ENCODE results near the gene CABP4.
"Not testable (repeated sequence)": the region's sequence is repeated elsewhere in the genome, so short reads cannot be mapped to it uniquely, and the experiment has no call there.

CABP4 gene

DNA sequence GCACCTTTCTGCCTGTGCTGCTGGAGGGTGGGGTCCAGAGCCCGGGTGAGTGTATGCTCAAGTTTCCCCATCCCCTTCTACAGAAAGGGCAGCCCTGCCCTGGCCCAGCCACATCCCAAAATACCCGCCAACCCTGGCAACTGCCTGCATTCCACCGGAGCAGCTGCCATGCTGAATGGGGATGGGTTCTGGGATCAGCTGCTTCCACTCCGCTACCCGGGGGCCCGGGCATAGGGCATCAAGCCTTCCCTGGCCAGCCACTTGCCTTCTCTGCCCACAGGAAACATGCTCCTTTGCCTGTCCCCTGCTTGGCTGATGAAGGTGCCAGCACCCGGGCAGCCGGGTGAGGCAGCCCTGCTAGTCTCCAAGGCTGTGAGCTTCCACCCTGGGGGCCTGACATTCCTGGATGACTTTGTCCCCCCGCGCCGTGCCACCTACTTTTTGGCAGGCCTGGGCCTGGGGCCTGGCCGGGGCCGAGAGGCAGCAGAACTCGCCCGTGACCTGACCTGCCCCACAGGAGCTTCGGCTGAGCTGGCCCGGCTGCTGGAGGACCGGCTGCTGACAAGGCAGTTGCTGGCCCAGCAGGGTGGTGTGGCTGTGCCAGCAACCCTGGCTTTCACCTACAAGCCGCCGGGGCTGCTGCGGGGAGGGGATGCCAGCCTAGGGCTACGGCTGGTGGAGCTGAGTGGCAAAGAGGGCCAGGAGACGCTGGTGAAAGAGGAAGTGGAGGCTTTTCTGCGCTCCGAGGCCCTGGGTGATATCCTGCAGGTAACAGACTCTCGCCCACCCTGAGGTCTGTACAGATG, 36.5 kb upstream of the CABP4 start:
- no peak for DNase-seq (ENCODE audit: low read depth in 1 of 2, low spot score in 1 of 2)

DNA sequence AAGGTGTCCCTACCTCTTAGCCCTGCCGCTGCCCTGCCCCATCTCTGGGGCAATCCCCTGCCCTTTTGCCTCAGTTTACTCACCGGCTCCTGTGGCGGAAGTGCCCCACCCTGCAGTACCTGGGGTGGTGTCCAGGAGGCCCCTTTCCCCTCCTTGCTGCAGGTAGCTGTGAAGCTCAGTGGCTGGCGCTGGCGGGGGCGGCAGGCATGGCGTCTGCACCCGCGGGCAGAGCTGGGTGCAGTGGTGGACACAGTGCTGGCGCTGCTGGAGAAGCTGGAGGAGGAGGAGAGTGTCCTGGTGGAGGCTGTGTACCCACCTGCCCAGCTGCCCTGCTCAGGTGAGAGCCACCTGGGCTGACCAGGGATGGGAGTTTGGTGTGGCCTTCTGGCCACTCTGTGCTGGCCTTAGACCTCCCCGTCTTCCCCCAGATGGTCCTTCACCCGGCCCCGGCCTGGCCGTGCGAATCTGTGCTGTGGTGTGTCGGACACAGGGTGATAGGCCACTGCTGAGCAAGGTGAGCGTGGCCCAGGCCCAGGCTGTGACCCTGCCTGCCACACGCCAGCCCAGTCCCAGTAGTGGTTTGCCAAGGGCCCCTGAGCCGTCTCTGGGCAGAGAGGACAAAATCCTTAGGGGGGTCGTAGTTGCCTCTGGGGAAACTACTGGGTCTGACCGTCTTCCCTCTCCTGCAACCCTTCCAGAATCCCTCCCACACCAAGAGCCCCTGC, 35.7 kb upstream of the CABP4 start:
- DNase-seq (ENCODE audit: low read depth in 1 of 2, low spot score in 1 of 2) = no peak

DNA sequence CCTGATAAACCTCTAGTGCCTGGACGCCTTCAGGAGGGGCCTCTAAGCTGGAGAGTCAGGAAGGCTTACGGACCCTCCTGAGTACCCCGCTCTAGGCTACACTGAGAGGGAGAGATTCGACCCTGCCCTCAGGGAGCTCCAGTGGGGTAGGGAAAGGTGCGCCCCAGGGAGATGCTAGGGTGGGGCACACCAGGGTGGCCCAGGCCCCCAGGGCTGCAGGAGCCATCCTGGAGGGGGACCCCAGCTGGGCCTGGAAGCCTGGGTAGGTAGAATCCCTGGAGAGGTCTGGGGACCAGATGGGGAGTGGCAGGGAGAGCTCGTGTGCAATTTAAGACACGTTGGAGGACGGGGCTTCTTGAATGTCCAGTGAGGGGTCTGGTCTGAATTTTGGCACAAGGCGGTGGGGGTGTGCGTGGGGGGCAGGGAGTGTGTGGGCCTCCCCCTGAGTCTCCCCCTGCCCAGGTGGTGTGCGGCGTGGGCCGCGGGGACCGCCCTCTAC, 35.0 kb upstream of the CABP4 start:
- DNase-seq (ENCODE audit: low read depth in 1 of 2, low spot score in 1 of 2) = no peak

DNA sequence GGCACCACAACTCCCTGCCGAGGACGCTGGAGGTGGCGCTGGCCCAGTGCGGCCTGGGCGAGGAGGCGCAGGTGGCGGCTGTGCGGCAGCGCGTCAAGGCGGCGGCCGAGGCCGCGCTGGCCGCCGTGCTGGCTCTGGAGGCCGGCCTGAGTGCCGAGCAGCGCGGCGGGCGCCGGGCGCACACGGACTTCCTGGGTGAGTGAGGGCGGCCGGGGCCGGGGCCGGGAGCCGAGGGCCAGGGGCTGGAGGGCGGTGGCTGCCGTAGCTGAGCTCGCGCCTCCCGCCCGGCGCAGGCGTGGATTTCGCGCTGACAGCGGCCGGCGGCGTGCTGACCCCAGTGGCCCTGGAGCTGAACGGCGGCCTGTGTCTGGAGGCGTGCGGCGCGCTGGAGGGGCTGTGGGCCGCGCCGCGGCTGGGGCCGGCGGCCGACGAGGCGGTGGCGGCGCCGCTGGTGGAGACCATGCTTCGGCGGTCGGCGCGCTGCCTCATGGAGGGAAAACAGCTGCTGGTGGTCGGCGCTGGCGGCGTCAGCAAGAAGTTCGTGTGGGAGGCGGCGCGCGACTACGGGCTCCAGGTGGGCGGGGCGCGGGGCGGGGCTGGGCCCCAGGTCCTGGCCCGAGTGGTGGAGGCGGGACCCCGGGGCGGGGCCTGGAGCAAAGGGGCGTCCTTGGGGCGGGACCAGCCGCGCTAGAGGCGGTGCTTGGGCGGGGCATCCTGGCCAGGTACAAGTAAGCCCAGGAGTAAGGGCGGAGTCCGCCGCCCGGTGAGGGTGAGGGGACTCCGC, 34.3 kb upstream of the CABP4 start:
- DNase-seq (ENCODE audit: low read depth in 1 of 2, low spot score in 1 of 2) = peak; percentile 98

DNA sequence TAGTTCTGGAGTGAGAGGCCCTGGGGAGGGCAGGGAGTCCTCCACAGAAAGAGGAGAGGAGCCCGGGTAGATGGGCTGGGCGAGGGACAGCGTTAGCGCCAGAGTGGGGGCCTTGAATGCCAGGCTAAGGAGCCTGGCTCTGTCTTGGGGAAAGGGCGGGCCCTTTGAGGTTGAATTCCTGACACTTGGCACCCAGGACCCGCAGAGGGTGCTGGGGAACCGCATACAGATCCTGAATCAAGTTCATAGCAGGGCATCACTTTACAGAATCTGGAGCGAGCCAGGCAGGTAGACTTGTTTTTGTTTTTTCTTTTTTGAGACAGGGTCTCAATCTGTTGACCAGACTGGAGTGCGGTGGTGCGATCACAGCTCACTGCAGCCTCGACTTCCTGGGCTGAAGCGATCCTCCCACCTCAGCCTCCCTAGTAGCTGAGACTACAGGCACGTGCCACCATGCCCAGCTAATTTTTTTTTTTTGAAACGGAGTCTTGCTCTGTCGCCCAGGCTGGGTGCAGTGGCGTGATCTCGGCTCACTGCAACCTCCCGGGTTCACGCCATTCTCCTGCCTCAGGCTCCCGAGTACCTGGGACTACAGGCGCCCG, 33.6 kb upstream of the CABP4 start:
- no peak for DNase-seq (ENCODE audit: low read depth in 1 of 2, low spot score in 1 of 2)

DNA sequence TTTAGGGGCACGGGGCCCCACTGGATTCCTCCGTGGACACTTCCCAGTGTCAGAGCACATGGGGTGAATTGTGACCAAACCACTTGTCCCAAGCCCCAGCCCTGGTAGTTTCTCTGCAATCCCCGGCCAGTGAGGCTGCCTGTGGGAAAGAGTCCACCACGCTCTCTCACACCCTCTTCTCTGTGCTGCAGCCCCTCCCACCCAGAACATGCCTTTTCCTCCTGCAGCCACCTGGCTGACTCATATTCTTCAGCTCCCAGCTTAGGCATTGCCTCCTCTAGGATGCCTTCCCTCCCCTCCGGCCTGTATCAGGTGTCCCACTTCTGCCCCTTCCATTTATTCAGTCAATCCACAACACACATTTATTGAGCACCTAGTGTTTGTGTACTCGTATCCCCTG, 32.3 kb upstream of the CABP4 start:
- DNase-seq (ENCODE audit: low read depth in 1 of 2, low spot score in 1 of 2) = no peak

DNA sequence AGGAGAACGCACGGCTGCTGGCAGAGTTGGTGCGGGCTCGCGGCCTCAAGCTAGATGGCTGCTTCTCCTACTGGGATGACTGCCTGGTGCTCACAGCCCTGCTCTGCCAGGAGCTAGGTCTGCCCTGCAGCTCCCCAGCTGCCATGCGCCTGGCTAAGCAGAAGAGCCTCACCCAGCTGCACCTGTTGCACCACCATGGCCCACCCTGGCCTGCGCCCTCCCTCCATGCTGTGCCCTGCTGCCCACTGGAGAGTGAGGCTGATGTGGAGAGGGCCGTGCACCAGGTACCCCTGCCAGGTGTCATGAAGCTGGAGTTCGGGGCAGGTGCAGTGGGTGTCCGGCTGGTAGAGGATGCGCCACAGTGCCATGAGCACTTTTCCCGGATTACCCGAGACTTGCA, 31.7 kb upstream of the CABP4 start:
- no peak for DNase-seq (ENCODE audit: low read depth in 1 of 2, low spot score in 1 of 2)

DNA sequence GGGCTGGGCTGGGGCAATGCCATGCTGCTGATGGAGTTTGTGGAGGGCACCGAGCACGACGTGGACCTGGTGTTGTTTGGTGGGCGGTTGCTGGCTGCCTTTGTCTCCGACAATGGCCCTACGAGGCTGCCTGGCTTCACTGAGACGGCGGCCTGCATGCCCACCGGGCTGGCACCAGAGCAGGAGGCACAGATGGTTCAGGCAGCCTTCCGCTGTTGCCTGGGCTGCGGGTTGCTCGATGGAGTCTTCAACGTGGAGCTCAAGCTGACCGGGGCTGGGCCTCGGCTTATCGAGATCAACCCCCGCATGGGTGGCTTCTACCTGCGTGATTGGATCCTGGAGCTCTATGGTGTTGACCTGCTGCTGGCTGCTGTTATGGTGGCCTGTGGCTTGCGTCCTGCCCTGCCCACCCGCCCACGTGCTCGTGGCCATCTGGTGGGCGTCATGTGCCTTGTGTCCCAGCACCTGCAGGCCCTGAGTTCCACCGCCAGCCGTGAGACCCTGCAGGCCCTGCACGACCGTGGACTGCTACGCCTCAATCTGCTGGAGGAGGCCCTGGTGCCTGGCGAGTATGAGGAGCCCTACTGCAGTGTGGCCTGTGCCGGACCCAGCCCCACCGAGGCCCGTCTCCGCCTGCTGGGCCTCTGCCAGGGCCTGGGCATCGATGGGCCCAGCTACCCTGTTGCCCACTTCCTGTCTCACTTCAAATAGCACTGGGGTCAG, 31.1 kb upstream of the CABP4 start:
- no peak for DNase-seq (ENCODE audit: low read depth in 1 of 2, low spot score in 1 of 2)

DNA sequence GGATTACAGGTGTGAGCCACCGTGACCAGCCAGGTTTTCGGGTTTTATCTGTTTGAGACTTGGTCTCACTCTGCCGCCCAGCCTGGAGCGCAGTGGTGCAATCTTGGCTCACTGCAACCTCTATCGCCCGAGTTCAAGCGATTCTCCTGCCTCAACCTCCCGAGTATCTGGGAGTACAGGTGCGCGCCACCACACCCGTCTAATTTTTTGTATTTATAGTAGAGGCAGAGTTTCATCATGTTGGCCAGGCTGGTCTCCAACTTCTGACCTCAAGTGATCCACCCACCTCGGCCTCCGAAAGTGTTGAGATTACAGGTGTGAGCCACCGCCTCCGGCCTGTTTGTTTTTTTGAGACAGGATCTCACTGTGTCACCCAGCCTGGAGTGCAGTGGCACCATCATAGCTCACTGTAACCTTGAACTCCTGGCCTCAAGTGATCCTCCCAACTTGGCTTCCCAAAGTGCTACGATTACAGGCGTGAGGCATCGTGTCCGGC, 27.7 kb upstream of the CABP4 start:
- DNase-seq (ENCODE audit: low read depth in 1 of 2, low spot score in 1 of 2) = not testable (repeated sequence)

DNA sequence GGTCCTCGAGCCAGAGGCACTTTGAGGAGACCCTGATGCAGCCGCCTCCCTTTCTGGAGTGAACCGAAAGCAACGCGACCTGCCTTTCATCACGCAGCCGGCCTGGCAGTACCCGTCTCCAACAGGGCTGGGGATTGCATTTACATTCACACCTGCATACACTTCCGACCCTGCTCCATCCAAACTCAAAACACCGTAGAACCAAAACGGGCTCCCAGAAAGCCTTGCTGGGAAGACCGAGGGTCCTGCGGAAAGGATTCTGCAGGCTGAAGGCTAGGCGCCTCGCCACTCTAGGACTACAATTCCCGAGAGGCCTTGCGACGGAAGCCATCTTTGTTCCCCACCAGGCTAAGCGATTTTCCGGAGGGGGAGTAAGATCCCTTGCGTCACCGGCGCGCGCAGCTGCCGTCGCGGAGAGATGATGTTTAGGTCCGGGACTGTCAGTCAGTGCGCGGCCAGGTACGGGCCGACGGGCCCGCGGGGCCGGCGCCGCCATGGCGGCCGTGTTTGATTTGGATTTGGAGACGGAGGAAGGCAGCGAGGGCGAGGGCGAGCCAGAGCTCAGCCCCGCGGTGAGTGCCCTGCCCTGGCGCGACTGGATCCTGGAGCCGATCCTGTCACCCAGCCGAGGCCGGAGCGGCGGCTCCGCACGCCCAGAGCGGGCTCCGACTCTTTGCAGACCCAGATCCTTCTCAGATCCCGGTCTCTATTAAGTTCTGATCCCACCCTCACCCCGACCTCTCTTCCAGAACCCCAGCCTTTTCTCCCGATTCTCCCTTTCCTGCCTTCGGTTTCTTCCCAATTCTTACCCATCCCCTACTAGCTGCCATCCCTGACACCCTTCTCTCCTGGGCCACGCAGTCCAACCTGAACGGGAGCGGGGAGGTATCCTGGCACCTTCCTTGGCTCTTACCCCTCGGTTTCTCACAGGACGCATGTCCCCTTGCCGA, 26.8 kb upstream of the CABP4 start, which contains the start of gene RPS6KB2:
Gene RPS6KB2 (plus strand): TSS at position 443 of the 950 bp plus-strand sequence. CDS start 52 bp downstream, at position 495.
- DNase-seq (ENCODE audit: low read depth in 1 of 2, low spot score in 1 of 2) = peak; percentile 98 to 99

DNA sequence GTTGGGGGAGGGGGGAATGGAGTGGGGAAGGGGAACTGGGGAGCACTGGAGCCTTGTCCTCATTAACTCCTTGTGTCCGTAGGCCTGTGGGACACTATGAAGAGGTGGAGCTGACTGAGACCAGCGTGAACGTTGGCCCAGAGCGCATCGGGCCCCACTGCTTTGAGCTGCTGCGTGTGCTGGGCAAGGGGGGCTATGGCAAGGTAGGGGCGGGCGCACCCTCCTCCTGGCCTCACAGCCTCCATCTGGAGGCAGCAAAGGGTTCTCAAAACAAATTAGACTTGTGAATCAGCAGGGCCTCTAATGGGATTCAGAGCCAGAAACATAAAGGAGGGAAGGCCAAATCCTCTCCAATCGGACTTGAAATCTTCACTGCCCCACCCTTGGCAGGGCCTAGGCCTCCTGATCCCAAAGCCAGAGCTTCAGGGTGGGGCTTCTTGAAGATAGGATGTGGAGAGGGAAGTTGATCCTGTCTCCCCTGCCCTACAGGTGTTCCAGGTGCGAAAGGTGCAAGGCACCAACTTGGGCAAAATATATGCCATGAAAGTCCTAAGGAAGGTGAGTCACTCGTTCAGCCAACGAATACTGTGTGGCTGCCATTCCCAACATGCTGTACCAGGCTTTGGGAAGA, 26.0 kb upstream of the CABP4 start:
- no peak for DNase-seq (ENCODE audit: low read depth in 1 of 2, low spot score in 1 of 2)

DNA sequence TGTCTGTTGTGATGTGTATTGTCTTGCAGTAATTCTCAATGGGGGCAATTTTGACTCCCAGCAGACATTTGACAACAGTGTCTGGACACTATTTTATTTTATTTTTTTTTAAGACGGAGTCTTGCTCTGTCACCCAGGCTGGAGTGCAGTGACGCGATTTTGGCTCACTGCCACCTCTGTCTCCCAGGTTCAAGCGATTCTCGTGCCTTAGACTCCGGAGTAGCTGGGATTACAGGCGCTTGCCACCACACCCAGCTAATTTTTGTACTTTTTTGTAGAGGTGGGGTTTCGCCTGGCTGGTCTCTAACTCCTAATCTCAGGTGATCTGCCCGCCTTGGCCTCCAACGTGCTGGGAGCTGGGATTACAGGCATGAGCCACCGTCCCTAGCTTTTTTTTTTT, 25.4 kb upstream of the CABP4 start:
- DNase-seq (ENCODE audit: low read depth in 1 of 2, low spot score in 1 of 2) = no peak

DNA sequence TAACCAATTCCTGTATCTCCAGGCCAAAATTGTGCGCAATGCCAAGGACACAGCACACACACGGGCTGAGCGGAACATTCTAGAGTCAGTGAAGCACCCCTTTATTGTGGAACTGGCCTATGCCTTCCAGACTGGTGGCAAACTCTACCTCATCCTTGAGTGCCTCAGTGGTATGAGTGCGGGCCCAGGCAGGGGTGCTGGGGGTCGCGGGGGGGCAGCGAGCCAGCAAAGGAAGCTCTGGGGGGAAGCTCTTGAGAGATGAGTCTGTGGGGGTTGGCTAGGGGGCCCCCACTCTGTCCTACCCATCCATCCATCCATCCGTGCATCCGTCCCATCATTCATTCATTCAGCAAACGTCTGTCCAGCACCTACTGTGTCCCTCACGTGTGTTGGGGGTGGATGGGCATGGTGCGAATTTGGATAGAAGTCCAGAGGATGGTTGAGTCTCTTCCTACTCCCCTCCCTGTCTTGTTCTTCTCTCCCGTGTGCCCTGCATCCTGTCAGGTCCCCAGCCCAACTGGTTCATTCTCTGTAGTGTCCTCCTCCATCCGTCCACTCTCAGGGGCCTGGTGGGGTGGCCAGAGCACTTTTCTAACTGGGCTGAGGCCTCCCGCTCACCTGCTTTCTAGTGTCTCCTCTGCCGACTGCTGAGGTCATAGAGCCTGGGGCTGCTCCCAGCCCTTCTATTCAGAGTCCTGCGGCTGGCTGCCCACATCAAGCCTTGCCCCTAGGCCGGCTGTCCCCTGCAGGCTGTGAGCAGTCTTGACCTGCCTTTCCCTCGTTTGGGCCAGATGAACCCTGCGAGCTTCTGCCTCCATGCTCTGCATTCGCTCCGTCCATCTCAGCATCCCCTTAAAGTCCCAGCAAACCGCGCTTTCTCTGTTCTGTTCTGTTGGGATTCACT, 23.6 kb upstream of the CABP4 start:
- DNase-seq (ENCODE audit: low read depth in 1 of 2, low spot score in 1 of 2) = no peak

DNA sequence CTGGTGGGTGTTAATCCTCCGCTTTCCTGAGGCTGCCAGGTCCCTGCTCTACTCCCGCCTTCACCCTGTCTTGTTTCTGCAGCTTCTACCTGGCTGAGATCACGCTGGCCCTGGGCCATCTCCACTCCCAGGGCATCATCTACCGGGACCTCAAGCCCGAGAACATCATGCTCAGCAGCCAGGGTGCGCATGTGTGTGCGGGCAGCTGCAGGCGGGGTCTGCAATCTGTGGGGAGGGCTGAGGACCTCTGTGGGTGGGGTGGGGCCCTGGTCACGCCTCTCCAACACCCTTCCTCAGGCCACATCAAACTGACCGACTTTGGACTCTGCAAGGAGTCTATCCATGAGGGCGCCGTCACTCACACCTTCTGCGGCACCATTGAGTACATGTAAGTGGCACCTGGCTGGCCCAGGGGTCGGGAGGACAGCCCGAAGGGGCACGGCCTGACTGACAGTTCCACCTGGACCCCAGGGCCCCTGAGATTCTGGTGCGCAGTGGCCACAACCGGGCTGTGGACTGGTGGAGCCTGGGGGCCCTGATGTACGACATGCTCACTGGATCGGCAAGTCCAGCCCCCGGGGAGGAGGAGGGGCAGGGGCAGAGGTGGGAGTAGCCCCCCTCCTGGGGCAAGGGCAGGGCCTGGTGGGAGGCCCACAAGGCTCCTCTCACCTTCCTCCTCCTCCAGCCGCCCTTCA, 22.4 kb upstream of the CABP4 start:
- no peak for DNase-seq (ENCODE audit: low read depth in 1 of 2, low spot score in 1 of 2)

DNA sequence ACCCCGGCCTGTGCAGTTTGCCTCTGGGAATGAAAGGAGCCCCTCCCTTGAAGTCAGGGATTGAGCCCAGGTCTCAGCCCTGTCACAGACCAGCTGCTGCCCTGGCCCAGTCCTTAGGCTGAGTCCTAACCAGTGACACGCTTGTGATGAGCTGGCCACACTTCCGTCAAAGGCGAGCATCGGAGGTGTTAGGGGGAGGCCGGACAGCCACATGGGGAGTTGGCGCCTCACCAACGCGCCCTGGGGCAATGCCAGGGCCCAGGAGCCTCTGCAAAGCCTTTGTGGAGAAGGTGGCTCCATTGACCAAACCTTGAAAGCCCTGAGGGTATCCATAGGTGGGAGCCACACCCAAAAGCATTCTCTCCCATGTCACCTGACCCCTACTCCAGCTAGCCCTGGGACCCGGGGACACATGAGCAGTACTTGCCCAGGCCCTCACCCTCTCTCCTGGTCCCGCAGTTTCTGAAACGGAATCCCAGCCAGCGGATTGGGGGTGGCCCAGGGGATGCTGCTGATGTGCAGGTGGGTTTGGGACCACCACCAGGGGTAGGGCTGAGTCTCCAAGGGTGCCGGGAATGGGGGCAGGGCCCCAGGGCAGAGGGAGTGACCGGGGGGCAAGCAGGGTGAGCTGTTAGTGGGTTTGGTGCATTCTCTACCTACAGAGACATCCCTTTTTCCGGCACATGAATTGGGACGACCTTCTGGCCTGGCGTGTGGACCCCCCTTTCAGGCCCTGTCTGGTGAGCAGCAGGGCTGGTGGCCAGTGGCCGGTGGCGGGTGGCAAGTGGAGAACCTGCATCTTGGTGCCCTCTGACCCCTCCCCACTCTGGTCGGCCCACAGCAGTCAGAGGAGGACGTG, 21.4 kb upstream of the CABP4 start:
- DNase-seq (ENCODE audit: low read depth in 1 of 2, low spot score in 1 of 2) = no peak

DNA sequence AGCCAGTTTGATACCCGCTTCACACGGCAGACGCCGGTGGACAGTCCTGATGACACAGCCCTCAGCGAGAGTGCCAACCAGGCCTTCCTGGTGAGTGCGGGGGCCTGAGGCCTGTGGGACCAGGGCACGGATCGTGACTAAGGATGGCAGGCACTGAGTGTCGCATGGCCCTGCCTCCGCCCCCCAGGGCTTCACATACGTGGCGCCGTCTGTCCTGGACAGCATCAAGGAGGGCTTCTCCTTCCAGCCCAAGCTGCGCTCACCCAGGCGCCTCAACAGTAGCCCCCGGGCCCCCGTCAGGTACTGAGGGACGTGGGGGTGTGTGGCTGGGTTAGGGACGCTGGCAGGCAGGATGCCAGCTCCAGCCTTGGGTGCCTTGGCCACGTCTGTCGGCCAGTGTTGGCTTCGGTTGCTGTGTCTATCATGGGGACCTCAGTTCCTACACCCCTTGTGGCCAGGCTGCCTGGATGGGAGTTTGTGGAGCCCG, 20.7 kb upstream of the CABP4 start:
- no peak for DNase-seq (ENCODE audit: low read depth in 1 of 2, low spot score in 1 of 2)
